ENCODE data around the gene KCNIP4.
A peak's percentile ranks its signal among the peaks of the same experiment; 100 is the strongest.
"Not testable (repeated sequence)": the region's sequence is repeated elsewhere in the genome, so short reads cannot be mapped to it uniquely, and the experiment has no call there.

KCNIP4 gene

GRCh38 chr4:20844311-20844710, 1104.3 kb downstream of the KCNIP4 start:
- no peak for DNase-seq (ENCODE audit: low spot score)

GRCh38 chr4:20840648-20841190, 1107.9 kb downstream of the KCNIP4 start:
- no peak for DNase-seq (ENCODE audit: low spot score)

GRCh38 chr4:20839957-20840356, 1108.6 kb downstream of the KCNIP4 start:
- DNase-seq (ENCODE audit: low spot score) = no peak

GRCh38 chr4:20838476-20838875, 1110.1 kb downstream of the KCNIP4 start:
- DNase-seq (ENCODE audit: low spot score) = no peak

- DNase-seq (ENCODE audit: low spot score) = no peak
Measured at GRCh38 chr4:20832826-20833225, 1115.7 kb downstream of the KCNIP4 start.

GRCh38 chr4:20831746-20832145, 1116.8 kb downstream of the KCNIP4 start:
- DNase-seq (ENCODE audit: low spot score) = no peak

- DNase-seq (ENCODE audit: low spot score) = no peak
Measured at GRCh38 chr4:20829617-20830357, 1118.8 kb downstream of the KCNIP4 start.

- no peak for DNase-seq (ENCODE audit: low spot score)
Measured at GRCh38 chr4:20825505-20825904, 1123.1 kb downstream of the KCNIP4 start.

- no peak for DNase-seq (ENCODE audit: low spot score)
Measured at GRCh38 chr4:20816287-20816686, 1132.3 kb downstream of the KCNIP4 start.

- DNase-seq (ENCODE audit: low spot score) = peak; percentile 18
Measured at GRCh38 chr4:20813700-20814099, 1134.9 kb downstream of the KCNIP4 start.

- DNase-seq (ENCODE audit: low spot score) = peak; percentile 21
Measured at GRCh38 chr4:20809812-20810211, 1138.8 kb downstream of the KCNIP4 start.

- no peak for DNase-seq (ENCODE audit: low spot score)
Measured at GRCh38 chr4:20805716-20806115, 1142.9 kb downstream of the KCNIP4 start.

GRCh38 chr4:20787940-20788665, 1160.5 kb downstream of the KCNIP4 start:
- no peak for DNase-seq (ENCODE audit: low spot score)

GRCh38 chr4:20783134-20783533, 1165.4 kb downstream of the KCNIP4 start:
- DNase-seq (ENCODE audit: low spot score) = not testable (repeated sequence)

GRCh38 chr4:20778896-20779295, 1169.7 kb downstream of the KCNIP4 start:
- no peak for DNase-seq (ENCODE audit: low spot score)

- peak; percentile 70 for DNase-seq (ENCODE audit: low spot score)
Measured at GRCh38 chr4:20773144-20773997, 1175.2 kb downstream of the KCNIP4 start.

- DNase-seq (ENCODE audit: low spot score) = no peak
Measured at GRCh38 chr4:20764366-20764992, 1184.1 kb downstream of the KCNIP4 start.

- DNase-seq (ENCODE audit: low spot score) = peak; percentile 38
Measured at GRCh38 chr4:20761826-20762225, 1186.7 kb downstream of the KCNIP4 start.

- no peak for DNase-seq (ENCODE audit: low spot score)
Measured at GRCh38 chr4:20761382-20761781, 1187.2 kb downstream of the KCNIP4 start.

GRCh38 chr4:20760053-20760452, 1188.5 kb downstream of the KCNIP4 start:
- no peak for DNase-seq (ENCODE audit: low spot score)

GRCh38 chr4:20754036-20754435, 1194.5 kb downstream of the KCNIP4 start:
- DNase-seq (ENCODE audit: low spot score) = peak; percentile 42

- DNase-seq (ENCODE audit: low spot score) = no peak
Measured at GRCh38 chr4:20752641-20753040, 1195.9 kb downstream of the KCNIP4 start.
